ENCODE measurements around the gene S100PBP.

Gene S100PBP

DNA sequence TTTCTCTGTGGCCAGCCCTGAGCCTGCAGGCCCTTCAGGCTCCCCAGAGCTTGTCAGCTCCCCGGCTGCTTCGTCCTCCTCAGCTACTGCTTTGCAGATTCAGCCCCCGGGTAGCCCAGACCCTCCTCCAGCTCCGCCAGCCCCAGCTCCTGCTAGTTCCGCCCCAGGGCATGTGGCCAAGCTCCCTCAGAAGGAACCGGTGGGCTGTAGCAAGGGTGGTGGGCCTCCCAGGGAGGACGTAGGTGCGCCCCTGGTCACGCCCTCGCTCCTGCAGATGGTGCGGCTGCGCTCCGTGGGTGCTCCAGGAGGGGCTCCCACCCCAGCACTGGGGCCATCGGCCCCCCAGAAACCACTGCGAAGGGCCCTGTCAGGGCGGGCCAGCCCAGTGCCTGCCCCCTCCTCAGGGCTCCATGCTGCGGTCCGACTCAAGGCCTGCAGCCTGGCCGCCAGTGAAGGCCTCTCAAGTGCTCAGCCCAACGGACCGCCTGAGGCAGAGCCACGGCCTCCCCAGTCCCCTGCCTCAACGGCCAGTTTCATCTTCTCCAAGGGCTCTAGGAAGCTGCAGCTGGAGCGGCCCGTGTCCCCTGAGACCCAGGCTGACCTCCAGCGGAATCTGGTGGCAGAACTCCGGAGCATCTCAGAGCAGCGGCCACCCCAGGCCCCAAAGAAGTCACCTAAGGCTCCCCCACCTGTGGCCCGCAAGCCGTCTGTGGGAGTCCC, 45.7 kb upstream of the S100PBP start:
- no peak overlapping the region for H3K4me3 ChIP-seq (ENCODE audit: low read depth, low read length)
- DNase-seq (ENCODE audit: low read depth, low spot score): no peak
- TF ChIP-seq, protein P1, sequence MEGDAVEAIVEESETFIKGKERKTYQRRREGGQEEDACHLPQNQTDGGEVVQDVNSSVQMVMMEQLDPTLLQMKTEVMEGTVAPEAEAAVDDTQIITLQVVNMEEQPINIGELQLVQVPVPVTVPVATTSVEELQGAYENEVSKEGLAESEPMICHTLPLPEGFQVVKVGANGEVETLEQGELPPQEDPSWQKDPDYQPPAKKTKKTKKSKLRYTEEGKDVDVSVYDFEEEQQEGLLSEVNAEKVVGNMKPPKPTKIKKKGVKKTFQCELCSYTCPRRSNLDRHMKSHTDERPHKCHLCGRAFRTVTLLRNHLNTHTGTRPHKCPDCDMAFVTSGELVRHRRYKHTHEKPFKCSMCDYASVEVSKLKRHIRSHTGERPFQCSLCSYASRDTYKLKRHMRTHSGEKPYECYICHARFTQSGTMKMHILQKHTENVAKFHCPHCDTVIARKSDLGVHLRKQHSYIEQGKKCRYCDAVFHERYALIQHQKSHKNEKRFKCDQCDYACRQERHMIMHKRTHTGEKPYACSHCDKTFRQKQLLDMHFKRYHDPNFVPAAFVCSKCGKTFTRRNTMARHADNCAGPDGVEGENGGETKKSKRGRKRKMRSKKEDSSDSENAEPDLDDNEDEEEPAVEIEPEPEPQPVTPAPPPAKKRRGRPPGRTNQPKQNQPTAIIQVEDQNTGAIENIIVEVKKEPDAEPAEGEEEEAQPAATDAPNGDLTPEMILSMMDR (IDR thresholded peaks at IDR 0.05; ENCODE audit: low read depth, low read length): no peak
- in situ Hi-C loops (cut with HindIII; ENCODE audit: low sequenced_read_pairs): no loop called here

DNA sequence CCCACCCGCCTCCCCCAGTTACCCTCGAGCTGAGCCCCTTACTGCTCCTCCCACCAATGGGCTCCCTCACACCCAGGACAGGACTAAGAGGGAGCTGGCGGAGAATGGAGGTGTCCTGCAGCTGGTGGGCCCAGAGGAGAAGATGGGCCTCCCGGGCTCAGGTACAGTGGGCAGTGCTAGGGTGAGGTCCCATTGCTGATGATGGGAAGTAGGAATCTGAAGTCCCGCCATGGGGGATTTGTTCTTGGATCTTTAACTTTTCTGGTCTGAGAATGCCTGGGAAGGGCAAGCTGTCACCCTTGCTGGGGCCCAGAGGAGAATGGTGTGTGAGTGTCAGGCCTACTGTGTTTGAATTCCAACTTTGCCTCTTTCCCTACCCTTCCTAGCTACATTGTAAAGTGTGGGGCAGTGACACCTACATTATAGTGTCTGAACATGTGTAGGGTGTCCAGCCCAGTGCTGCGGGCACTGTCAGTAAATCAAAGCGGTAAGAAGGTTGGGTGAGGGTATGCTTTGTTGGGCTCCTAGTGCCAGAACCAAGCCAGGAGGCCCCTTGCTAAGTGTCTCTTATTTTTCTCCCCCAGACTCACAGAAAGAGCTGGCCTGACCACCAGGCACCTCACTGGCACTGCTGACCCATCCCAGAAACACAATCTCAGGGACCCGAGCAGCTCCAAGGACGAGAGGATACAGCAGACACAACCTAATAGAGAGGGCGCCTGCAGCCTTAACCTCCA, 45.0 kb upstream of the S100PBP start:
- no peak overlapping the region for H3K4me3 ChIP-seq (ENCODE audit: low read depth, low read length)
- DNase-seq (ENCODE audit: low read depth, low spot score): no peak
- TF ChIP-seq, protein P1 (IDR thresholded peaks at IDR 0.05; ENCODE audit: low read depth, low read length): no peak
- in situ Hi-C loops (cut with HindIII; ENCODE audit: low sequenced_read_pairs): no loop called here

DNA sequence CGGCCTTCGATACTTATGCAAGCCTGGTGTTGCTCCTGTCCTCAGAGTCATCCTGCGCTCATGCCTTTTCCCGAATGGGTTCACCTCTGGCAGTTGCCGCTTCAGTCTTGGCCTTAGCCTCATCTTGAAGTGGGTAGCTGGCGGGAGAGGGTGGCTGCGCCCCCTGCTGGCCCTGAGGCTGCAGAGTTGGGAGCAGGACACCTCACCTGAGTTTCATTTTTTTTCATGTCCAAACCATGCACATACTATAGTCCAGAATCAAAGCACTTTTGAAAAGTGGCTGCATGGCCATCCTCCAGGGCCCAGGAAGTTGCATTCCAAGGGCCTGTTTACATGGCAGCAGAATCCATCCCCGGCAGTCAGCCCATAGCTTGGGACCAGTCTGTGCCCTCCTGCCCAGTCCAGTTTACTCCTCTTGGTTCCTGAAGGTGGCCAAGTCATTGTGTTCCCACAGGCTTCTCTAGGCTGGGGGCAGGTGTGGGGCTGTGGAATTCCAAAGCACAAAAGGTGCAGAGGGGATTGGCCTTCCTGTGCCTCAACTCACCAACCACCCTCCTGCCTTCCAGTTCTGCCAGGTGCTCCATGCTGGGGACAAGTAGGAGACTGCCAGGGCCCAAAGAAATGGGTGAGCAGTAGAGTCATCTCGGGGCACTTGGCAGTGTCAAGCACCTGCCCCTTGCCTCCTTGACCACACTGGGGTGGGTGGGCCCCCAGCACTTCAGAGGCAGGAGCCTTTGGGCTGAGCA, 44.3 kb upstream of the S100PBP start:
- TF ChIP-seq, protein P1 (IDR thresholded peaks at IDR 0.05; ENCODE audit: low read depth, low read length): peak; percentile 98
- no peak overlapping the region for H3K4me3 ChIP-seq (ENCODE audit: low read depth, low read length)
- peak; percentile 76 for DNase-seq (ENCODE audit: low read depth, low spot score)
- in situ Hi-C loops (cut with HindIII; ENCODE audit: low sequenced_read_pairs): no loop called here

DNA sequence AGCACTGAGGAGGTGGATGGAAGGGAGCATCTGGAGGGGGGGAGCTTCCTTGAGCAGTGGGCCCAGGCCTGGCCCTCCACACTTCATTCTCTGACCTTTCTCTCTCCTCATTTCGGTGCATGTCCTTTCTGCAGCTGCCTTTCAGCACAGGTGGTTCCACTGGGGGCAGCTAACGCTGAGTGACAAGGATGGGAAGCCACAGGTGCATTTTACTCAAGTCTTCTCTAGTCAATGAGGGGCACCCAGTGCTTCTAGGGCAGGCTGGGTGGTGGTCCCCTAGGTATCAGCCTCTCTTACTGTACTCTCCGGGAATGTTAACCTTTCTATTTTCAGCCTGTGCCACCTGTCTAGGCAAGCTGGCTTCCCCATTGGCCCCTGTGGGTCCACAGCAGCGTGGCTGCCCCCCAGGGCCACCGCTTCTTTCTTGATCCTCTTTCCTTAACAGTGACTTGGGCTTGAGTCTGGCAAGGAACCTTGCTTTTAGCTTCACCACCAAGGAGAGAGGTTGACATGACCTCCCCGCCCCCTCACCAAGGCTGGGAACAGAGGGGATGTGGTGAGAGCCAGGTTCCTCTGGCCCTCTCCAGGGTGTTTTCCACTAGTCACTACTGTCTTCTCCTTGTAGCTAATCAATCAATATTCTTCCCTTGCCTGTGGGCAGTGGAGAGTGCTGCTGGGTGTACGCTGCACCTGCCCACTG, 43.5 kb upstream of the S100PBP start:
- no peak overlapping the region for H3K4me3 ChIP-seq (ENCODE audit: low read depth, low read length)
- no peak for DNase-seq (ENCODE audit: low read depth, low spot score)
- TF ChIP-seq, protein P1 (IDR thresholded peaks at IDR 0.05; ENCODE audit: low read depth, low read length): no peak
- in situ Hi-C loops (cut with HindIII; ENCODE audit: low sequenced_read_pairs): no loop called here

DNA sequence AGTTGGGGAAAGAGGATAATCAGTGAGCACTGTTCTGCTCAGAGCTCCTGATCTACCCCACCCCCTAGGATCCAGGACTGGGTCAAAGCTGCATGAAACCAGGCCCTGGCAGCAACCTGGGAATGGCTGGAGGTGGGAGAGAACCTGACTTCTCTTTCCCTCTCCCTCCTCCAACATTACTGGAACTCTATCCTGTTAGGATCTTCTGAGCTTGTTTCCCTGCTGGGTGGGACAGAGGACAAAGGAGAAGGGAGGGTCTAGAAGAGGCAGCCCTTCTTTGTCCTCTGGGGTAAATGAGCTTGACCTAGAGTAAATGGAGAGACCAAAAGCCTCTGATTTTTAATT, 43.0 kb upstream of the S100PBP start:
- TF ChIP-seq, protein P1 (IDR thresholded peaks at IDR 0.05; ENCODE audit: low read depth, low read length): no peak
- in situ Hi-C loops (cut with HindIII; ENCODE audit: low sequenced_read_pairs): no loop called here
- no peak for DNase-seq (ENCODE audit: low read depth, low spot score)
- H3K4me3 ChIP-seq (ENCODE audit: low read depth, low read length): no peak overlapping the region

DNA sequence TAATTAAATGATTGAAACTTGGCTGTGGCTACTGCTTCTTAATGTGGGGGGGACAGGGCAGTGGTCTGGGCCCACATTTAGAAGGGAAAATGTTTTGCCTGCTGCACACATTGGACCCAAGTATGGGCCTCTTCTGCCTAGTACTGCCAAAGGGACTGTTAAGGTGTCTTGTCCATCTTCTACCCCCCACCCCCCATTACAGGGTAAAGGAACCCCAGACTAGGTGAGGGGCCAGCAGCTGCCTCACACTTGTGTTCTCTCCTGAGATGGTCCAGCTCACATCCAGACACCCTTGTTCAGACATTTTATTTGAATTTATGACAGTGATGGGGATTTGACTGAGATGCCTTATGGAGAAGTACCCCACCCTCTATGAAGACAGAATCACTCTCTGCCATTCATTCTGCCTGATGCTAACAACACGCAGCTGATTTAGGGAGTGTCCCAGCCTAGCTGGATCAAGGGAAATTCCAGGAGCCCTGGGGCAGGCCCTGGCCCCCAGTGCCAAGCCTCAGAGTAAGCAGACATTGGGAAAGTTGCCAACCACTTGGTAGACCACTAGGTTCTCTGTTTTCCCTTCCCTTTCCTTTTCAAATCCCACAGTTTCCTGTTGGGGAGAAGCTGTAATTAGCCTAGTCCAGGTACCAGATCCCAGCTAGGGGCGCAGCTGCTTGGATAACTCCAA, 42.4 kb upstream of the S100PBP start:
- peak; percentile 80 for DNase-seq (ENCODE audit: low read depth, low spot score)
- in situ Hi-C loops (cut with HindIII; ENCODE audit: low sequenced_read_pairs): no loop called here
- TF ChIP-seq, protein P1 (IDR thresholded peaks at IDR 0.05; ENCODE audit: low read depth, low read length): no peak
- no peak overlapping the region for H3K4me3 ChIP-seq (ENCODE audit: low read depth, low read length)

Data from astrocyte of the spinal cord (primary cell).